B cell (primary cell): Measurements from ENCODE around the gene STPG4. TPM values are rescaled to one million over a fixed set of nuclear protein-coding genes. Genes with fewer than 3 reads are reported as not detected.

Experiments used
- ATAC-seq: fragments of 200-7000 bp; cut with Tn5 transposase; one replicate; pipeline ENCODE4 v1.10.0; 2021; ENCODE audit warnings: low read depth, mild to moderate bottlenecking, moderate number of reproducible peaks, moderate library complexity
- CTCF ChIA-PET: fragments of 350-600 bp; sonication (Branson Sonifier 250); formaldehyde crosslinking; loops from one replicate; lab custom pipeline; 2021; ENCODE audit warnings: antibody characterized with exemption, inconsistent platforms; lab: Charles Lee
- POLR2A ChIA-PET: fragments of 350-600 bp; sonication (Branson Sonifier 250); formaldehyde crosslinking; loops from one replicate; lab custom pipeline; 2021; ENCODE audit warnings: antibody characterized with exemption; lab: Charles Lee
- DNase-seq: peaks from one replicate; pipeline ENCODE4 v3.0.0; 2013
- H2AFZ ChIP-seq: 2 replicates; pipeline ENCODE4 v1.6.1; 2012; ENCODE audit warnings: mild to moderate bottlenecking, low read depth, low read length; ENCODE audit not compliant: insufficient read depth, poor library complexity, severe bottlenecking
- H3K27ac ChIP-seq, 2 donors: 1 replicate in 1 of 2; 2 replicates in 1 of 2; pipeline ENCODE4 v1.5.1; 2012 to 2013; ENCODE audit warnings: low read length in 2 of 2, mild to moderate bottlenecking in 2 of 2, moderate library complexity in 1 of 2
- H3K27me3 ChIP-seq, 4 experiments: fragments of 200-600 bp in 1 of 4; sonication (generic) in 1 of 4; replicated peaks in 1 of 4; 1 replicate in 2 of 4; 2 replicates in 2 of 4; pipeline versions ENCODE4 v1.6.1 to v1.7.0; 2013 to 2016; ENCODE audit warnings: low read length in 3 of 4, mild to moderate bottlenecking in 2 of 4, mixed read lengths in 1 of 4, moderate library complexity in 1 of 4; ENCODE audit not compliant: insufficient read depth in 4 of 4, control insufficient read depth in 3 of 4; ENCODE audit errors: control extremely low read depth in 1 of 4
- H3K36me3 ChIP-seq, 2 experiments: replicated peaks in 1 of 2; 1 replicate in 1 of 2; 2 replicates in 1 of 2; pipeline versions ENCODE4 v1.6.1 to v1.7.1; 2013; ENCODE audit warnings: low read length in 1 of 2; ENCODE audit not compliant: insufficient read depth in 2 of 2, control insufficient read depth in 1 of 2; ENCODE audit errors: control extremely low read depth in 1 of 2, extremely low read depth in 1 of 2
- H3K4me1 ChIP-seq, 2 donors: fragments of 200-600 bp in 1 of 2; sonication (generic) in 1 of 2; 1 replicate in 1 of 2; 2 replicates in 1 of 2; pipeline versions ENCODE4 v1.5.1 to v1.6.1; 2013 to 2017; ENCODE audit warnings: low read length in 2 of 2; ENCODE audit not compliant: control insufficient read depth in 2 of 2, insufficient read depth in 2 of 2
- H3K4me2 ChIP-seq: replicated peaks from 2 replicates; pipeline ENCODE3; 2012; ENCODE audit warnings: mild to moderate bottlenecking, low read depth, low read length; ENCODE audit not compliant: poor library complexity, severe bottlenecking
- H3K4me3 ChIP-seq, 5 experiments: fragments of 200-600 bp in 1 of 5; sonication (generic) in 1 of 5; 1 replicate in 3 of 5; 2 replicates in 2 of 5; pipeline versions ENCODE4 v1.5.1 to v1.7.0; 2011 to 2016; ENCODE audit warnings: low read length in 4 of 5, mild to moderate bottlenecking in 4 of 5, low read depth in 2 of 5, control low read depth in 1 of 5, moderate library complexity in 1 of 5; ENCODE audit not compliant: insufficient read depth in 1 of 5; ENCODE audit errors: control extremely low read depth in 1 of 5, extremely low read depth in 1 of 5
- H3K79me2 ChIP-seq: fragments of 200-600 bp; sonication (generic); one replicate; pipeline ENCODE4 v1.6.0; 2016; ENCODE audit warnings: low read length; ENCODE audit not compliant: control insufficient read depth, insufficient read depth
- H3K9ac ChIP-seq: fragments of 200-600 bp; sonication (generic); 2 replicates; pipeline ENCODE4 v1.6.1; 2017; ENCODE audit warnings: mild to moderate bottlenecking, low read length, moderate library complexity
- H3K9me3 ChIP-seq, 3 donors: one replicate each; pipeline versions ENCODE4 v1.6.1 to v1.7.1; 2013; ENCODE audit warnings: low read length in 2 of 3; ENCODE audit not compliant: control insufficient read depth in 2 of 3, insufficient read depth in 1 of 3; ENCODE audit errors: control extremely low read depth in 1 of 3
- H4K20me1 ChIP-seq: 2 replicates; pipeline ENCODE4 v1.6.0; 2012; ENCODE audit warnings: mild to moderate bottlenecking, low read length; ENCODE audit not compliant: insufficient read depth, control insufficient read depth, poor library complexity, severe bottlenecking
- H3K27ac Mint-ChIP-seq: one replicate; pipeline ENCODE4 v1.8.0; 2021; ENCODE audit warnings: mixed read lengths
- H3K27me3 Mint-ChIP-seq: one replicate; pipeline ENCODE4 v1.8.0; 2021; ENCODE audit warnings: mixed read lengths
- H3K4me1 Mint-ChIP-seq: one replicate; pipeline ENCODE4 v1.8.0; 2021; ENCODE audit warnings: mixed read lengths
- H3K4me3 Mint-ChIP-seq: one replicate; pipeline ENCODE4 v1.8.0; 2021; ENCODE audit warnings: mixed read lengths
- H3K9me3 Mint-ChIP-seq: one replicate; pipeline ENCODE4 v1.8.0; 2022; ENCODE audit warnings: mixed read lengths; ENCODE audit not compliant: insufficient read depth
- CTCF ChIP-seq: fragments of 200-600 bp; IDR thresholded peaks from one replicate; pipeline ENCODE4 v1.8.0; 2022; ENCODE audit warnings: antibody characterized with exemption, mild to moderate bottlenecking
- EZH2 ChIP-seq: IDR thresholded peaks from 2 replicates; pipeline ENCODE4 v1.6.1; 2012; ENCODE audit warnings: borderline replicate concordance, low read depth, mild to moderate bottlenecking, moderate library complexity, low read length; ENCODE audit not compliant: insufficient read depth, poor library complexity, severe bottlenecking
- WGBS: methylation state at CpG from one replicate; pipeline ENCODE4 v1.1.5; 2013; ENCODE audit warnings: missing lambda C conversion rate; ENCODE audit not compliant: insufficient coverage; 5-methylcytosine and 5-hydroxymethylcytosine counted together
- intact Hi-C: fragments of 100-400 bp; cut with micrococcal nuclease; formaldehyde crosslinking; loops from one replicate; pipeline ENCODE4 v1.10.0; 2022
- polyA plus RNA-seq: library from polyadenylated mRNA; depleted of rRNA; stranded (reverse); fragments of >200 nt; gene quantifications from 2 replicates; pipeline ENCODE4 v1.2.3, GENCODE V29; 2012
- total RNA-seq, 2 donors: library from RNA; stranded (reverse); fragments of 120-200 nt in 1 of 2; gene quantifications; 1 replicate in 1 of 2; 2 replicates in 1 of 2; pipeline versions ENCODE4 v1.2.3 to v1.2.4, GENCODE V29; 2013 to 2022

Gene STPG4
- total and polyA plus RNA-seq, 2 donors (not counting 1 experiment from before 2014, with no cell fraction given), result 0.31 to 0.79 TPM

- Histone ChIP-seq H3K4me3 (no peak overlapping the region), H3K27ac (no peak overlapping the region), H4K20me1 (no peaks in the 10 kb centered on the region), H3K4me2 (no peak overlapping the region), H3K79me2 (no peaks in the 10 kb centered on the region), H2AFZ (no peak overlapping the region), H3K27me3 (no peaks in the 10 kb centered on the region), H3K36me3 (no peaks in the 10 kb centered on the region), H3K4me1 (peaks cover 25 to 28% of the 10 kb centered on the region in 2 donors), H3K9ac (no peak overlapping the region), H3K9me3 (no peaks in the 10 kb centered on the region)
- Mint-ChIP-seq H3K27ac (no peak overlapping the region), H3K9me3 (no peaks in the 10 kb centered on the region), H3K4me1 (peaks cover 25% of the 10 kb centered on the region), H3K27me3 (no peaks in the 10 kb centered on the region), H3K4me3 (no peak overlapping the region)
- ATAC-seq (no peak), DNase-seq (no peak)
- POLR2A ChIA-PET, result no interaction called here
- intact Hi-C loops, result no loop called here
- TF ChIP-seq EZH2 (no peak), CTCF (no peak)
- 94% methylated on average over 4 of the region's 6 CpGs for WGBS
- CTCF ChIA-PET, result no interaction called here
Observed at GRCh38 chr2:47083005-47083404, 72.1 kb downstream of the STPG4 start.

GRCh38 chr2:47080888-47081301 is 74.2 kb downstream of the STPG4 start:
- H3K4me1 Mint-ChIP-seq, result peaks cover 22% of the 10 kb centered on the region
- H3K4me1 ChIP-seq, result peaks cover 18 to 28% of the 10 kb centered on the region in 2 donors

More at GRCh38 chr2:47080888-47081301, 74.2 kb downstream of the STPG4 start:
- Mint-ChIP-seq H3K27me3 (no peaks in the 10 kb centered on the region), H3K9me3 (no peaks in the 10 kb centered on the region), H3K4me3 (no peak overlapping the region), H3K27ac (no peak overlapping the region)
- no peak overlapping the region for H3K4me2 ChIP-seq
- H2AFZ ChIP-seq, result no peak overlapping the region
- no peak for TF ChIP-seq EZH2
- no peak for TF ChIP-seq CTCF
- intact Hi-C loops, result no loop called here
- H3K27me3 ChIP-seq, result no peaks in the 10 kb centered on the region
- DNase-seq, result no peak
- no peaks in the 10 kb centered on the region for H3K9me3 ChIP-seq
- H3K4me3 ChIP-seq, result no peak overlapping the region
- ChIA-PET CTCF (no interaction called here), POLR2A (interaction anchor here (0.7 kb wide), 1 partner anchor 11 kb away, joined by 5 read pairs; no protein-coding TSS in a partner anchor)
- H3K79me2 ChIP-seq, result no peaks in the 10 kb centered on the region
- H3K9ac ChIP-seq, result no peak overlapping the region
- H4K20me1 ChIP-seq, result no peaks in the 10 kb centered on the region
- WGBS, result 50% methylated on average over 2 of the region's 7 CpGs
- no peak for ATAC-seq
- no peak overlapping the region for H3K27ac ChIP-seq
- peaks cover 0 to 5% of the 10 kb centered on the region in 2 experiments for H3K36me3 ChIP-seq
